ENCODE measurements around the gene STARD10. TPM values are rescaled to one million over a fixed set of nuclear protein-coding genes. Genes with fewer than 3 reads are reported as not detected.

The STARD10 gene
- total RNA-seq, 4 donors from 2014 or later = 26.6 to 75.4 (median 58.1) TPM

DNA sequence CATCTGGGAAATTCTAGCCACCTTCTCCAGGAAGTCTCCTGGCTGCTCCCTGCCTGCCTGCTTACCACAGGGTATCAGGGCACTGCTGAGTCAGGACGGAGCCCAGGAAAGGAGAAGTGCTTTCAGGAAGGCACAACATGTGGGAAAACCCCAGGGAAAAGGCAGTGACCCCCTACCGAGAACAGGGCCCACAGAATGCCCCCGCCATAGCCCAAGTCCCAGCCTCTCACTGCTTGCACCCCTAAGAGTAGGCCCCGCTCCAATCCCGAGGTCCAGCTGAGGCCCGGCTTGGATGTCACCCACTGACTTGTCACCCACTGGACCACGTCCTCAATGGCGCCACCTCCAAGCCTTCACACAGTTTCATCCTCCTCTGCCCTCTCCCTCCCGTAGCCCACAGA lies 75.7 kb downstream of the STARD10 start:
- no peak for TF ChIP-seq CTCF (IDR thresholded peaks at IDR 0.05)
- no peak for TF ChIP-seq POLR2A (IDR thresholded peaks at IDR 0.05; ENCODE audit: low read depth)
- no peak for TF ChIP-seq POLR2AphosphoS5 (IDR thresholded peaks at IDR 0.05)
- no peak for TF ChIP-seq EP300 (IDR thresholded peaks at IDR 0.05)
- no peak for DNase-seq (ENCODE audit: extremely low spot score)
- Histone ChIP-seq H3K4me1 (peaks cover 65 to 86% (median 78%) of the 10 kb centered on the region in 4 donors), H3K36me3 (peaks cover 0 to 19% (median 16%) of the 10 kb centered on the region in 4 donors), H3K27me3 (no peaks in the 10 kb centered on the region), H3K4me3 (no peak overlapping the region), H3K9me3 (no peaks in the 10 kb centered on the region), H3K27ac (replicated peaks in 1 of 4) (no peak overlapping the region)
- intact Hi-C loops (cut with DNase I) = no loop called here
- WGBS = 88% methylated on average over 6 of the region's 9 CpGs

DNA sequence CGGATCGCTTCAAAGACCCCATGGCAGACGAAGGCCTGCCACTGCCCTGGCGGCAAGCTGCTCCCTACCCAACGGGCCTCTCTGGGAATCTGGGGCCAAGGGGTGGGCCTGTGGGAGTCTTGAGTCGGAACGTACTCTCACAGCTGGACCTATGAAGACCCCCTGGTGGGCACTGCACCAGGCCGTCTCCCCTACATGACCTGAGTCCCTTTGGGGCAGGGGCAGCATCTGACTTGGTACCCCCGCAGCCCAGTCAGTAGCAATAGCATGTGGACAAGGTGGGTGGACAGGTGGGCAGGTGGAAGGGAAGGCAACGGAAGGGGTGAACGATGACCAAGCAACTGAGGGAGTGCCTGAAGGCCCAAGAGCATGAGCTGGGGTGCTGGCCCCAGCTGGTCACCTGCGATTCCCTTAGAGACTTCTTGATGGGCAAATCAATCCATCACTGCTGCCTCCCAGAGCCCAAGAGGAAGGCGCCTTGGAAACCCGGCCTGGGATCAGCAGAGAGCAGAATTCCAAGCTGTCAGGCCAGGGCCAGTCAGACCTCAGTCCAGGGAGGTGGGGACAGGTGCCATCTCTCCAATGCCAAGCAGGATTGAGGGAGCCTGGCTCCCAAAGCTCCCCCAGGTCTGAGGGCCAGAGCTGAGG lies 76.9 kb downstream of the STARD10 start:
- no peak overlapping the region for H3K4me3 ChIP-seq
- no peaks in the 10 kb centered on the region for H3K9me3 ChIP-seq
- H3K27ac ChIP-seq (replicated peaks in 1 of 4) = peak overlapping the region in 2 of 4 donors; percentile 1 to 10
- peaks cover 3 to 31% (median 25%) of the 10 kb centered on the region in 4 donors for H3K36me3 ChIP-seq
- no peak for TF ChIP-seq POLR2AphosphoS5 (IDR thresholded peaks at IDR 0.05)
- no peak for TF ChIP-seq EP300 (IDR thresholded peaks at IDR 0.05)
- TF ChIP-seq POLR2A (IDR thresholded peaks at IDR 0.05; ENCODE audit: low read depth) = no peak
- no peak for TF ChIP-seq CTCF (IDR thresholded peaks at IDR 0.05)
- H3K4me1 ChIP-seq = peaks cover 68 to 90% (median 83%) of the 10 kb centered on the region in 4 donors
- no peak for DNase-seq (ENCODE audit: extremely low spot score)
- WGBS = 75% methylated on average over 9 of the region's 14 CpGs
- intact Hi-C loops (cut with DNase I) = no loop called here
- no peaks in the 10 kb centered on the region for H3K27me3 ChIP-seq

DNA sequence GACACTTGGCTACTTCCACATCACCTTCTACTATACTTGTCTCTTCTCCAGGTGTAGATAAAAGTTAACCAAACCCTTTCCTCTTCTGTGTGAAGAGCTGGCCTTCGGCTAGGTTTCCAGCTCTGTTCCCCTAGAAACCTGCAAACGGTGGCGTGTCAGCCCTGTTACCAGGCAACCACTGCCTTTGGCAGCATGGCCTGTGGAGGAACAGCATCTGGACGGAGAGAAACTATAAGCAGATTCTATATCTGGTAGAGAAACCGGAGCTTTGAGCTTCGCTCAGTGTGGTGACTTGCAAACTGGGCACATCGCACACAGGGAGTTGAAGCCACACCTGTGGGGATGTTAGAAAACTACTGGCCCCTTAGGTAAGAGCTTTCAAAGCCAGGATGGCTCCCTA lies 77.6 kb downstream of the STARD10 start:
- H3K27ac ChIP-seq (replicated peaks in 1 of 4) = peak overlapping the region in 2 of 4 donors; percentile 1 to 10
- H3K4me3 ChIP-seq = no peak overlapping the region
- H3K36me3 ChIP-seq = peaks cover 6 to 37% (median 30%) of the 10 kb centered on the region in 4 donors
- intact Hi-C loops (cut with DNase I) = no loop called here
- H3K27me3 ChIP-seq = no peaks in the 10 kb centered on the region
- H3K4me1 ChIP-seq = peaks cover 69 to 85% (median 80%) of the 10 kb centered on the region in 4 donors
- WGBS = 11% methylated on average over 7 of the region's 7 CpGs
- TF ChIP-seq CTCF (IDR thresholded peaks at IDR 0.05) = no peak
- TF ChIP-seq POLR2AphosphoS5 (IDR thresholded peaks at IDR 0.05) = no peak
- no peak for TF ChIP-seq POLR2A (IDR thresholded peaks at IDR 0.05; ENCODE audit: low read depth)
- no peaks in the 10 kb centered on the region for H3K9me3 ChIP-seq
- no peak for DNase-seq (ENCODE audit: extremely low spot score)

DNA sequence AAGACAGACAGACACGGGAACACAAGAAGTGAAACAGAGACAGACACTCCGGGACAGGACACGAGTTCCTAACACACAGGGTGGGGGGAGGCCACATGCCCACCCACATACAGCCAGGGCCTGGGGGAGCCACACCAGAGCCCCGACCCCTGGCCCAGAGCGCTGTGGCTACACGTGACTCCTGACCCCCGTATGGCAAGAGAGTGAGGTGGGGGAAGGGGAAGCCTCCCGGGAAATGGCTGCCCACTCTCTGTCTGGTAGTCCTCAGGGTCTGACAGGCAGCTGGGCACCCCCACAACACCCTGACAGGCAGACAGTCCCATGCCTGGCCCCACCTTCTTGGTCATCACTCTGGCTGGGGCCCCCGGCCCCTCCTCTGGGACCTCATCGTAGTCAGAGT lies 81.0 kb downstream of the STARD10 start:
- intact Hi-C loops (cut with DNase I) = no loop called here
- WGBS = 64% methylated on average over 7 of the region's 10 CpGs
- DNase-seq (ENCODE audit: extremely low spot score) = no peak

More for the DNA sequence above, 81.0 kb downstream of the STARD10 start:
- Histone ChIP-seq H3K4me1 (peaks cover 37 to 50% (median 46%) of the 10 kb centered on the region in 4 donors), H3K27ac (replicated peaks in 1 of 4) (peak overlapping the region in 2 of 4 donors; percentile 20 to 42), H3K36me3 (peaks cover 25 to 72% (median 65%) of the 10 kb centered on the region in 4 donors), H3K27me3 (no peaks in the 10 kb centered on the region), H3K4me3 (no peak overlapping the region), H3K9me3 (no peaks in the 10 kb centered on the region)
- no peak for TF ChIP-seq POLR2A (IDR thresholded peaks at IDR 0.05; ENCODE audit: low read depth)
- TF ChIP-seq EP300 (IDR thresholded peaks at IDR 0.05) = no peak
- no peak for TF ChIP-seq POLR2AphosphoS5 (IDR thresholded peaks at IDR 0.05)
- TF ChIP-seq CTCF (IDR thresholded peaks at IDR 0.05) = no peak
